H1 (cell line): ENCODE results near the gene VSTM2B. TPM values are rescaled to one million over a fixed set of nuclear protein-coding genes. Genes with fewer than 3 reads are reported as not detected.
A peak's percentile ranks its signal among the peaks of the same experiment; 100 is the strongest.

Source experiments
- CREB1 ChIP-seq: IDR thresholded peaks from 2 replicates; pipeline ENCODE4 v1.6.1; 2012; ENCODE audit warnings: inconsistent platforms
- JUN ChIP-seq: IDR thresholded peaks from 2 replicates; pipeline ENCODE4 v1.6.1; 2011; ENCODE audit warnings: low read depth, mild to moderate bottlenecking, improper control_type of control experiment, low read length
- POU5F1 ChIP-seq: IDR thresholded peaks from 2 replicates; pipeline ENCODE4 v1.6.1; 2011; ENCODE audit warnings: low read depth, mild to moderate bottlenecking, low read length, moderate library complexity
- RXRA ChIP-seq: IDR thresholded peaks from 2 replicates; pipeline ENCODE4 v1.6.1; 2011; ENCODE audit warnings: low read depth, mild to moderate bottlenecking, low read length, moderate library complexity; ENCODE audit not compliant: insufficient read depth
- SIX5 ChIP-seq: IDR thresholded peaks from 2 replicates; pipeline ENCODE4 v1.6.1; 2011; ENCODE audit warnings: mild to moderate bottlenecking, low read depth, low read length
- SRF ChIP-seq: IDR thresholded peaks from 2 replicates; pipeline ENCODE4 v1.6.1; 2011; ENCODE audit warnings: mild to moderate bottlenecking, low read depth, low read length, moderate library complexity
- polyA plus RNA-seq, 7 experiments: library from polyadenylated mRNA; depleted of rRNA in 3 of 7; stranded (reverse) in 5 of 7; unstranded in 2 of 7; fragments of >200 nt in 5 of 7; fragments of 200-250 nt in 2 of 7; gene quantifications; 1 replicate in 5 of 7; 2 replicates in 1 of 7; 4 replicates in 1 of 7; pipeline versions ENCODE4 v1.2.1 to v1.2.3, GENCODE V29; 2011 to 2013; ENCODE audit warnings: missing spikeins in 2 of 7, mixed read lengths in 2 of 7
- total RNA-seq: library from RNA; stranded (reverse); fragmentation: NEBNext Ultra II Directional; extraction: Animal tissue kit (Norgen Biotek cat#: 25700); gene quantifications from 2 replicates; pipeline ENCODE4 v1.2.1, GENCODE V29; 2021
- TF ChIP-seq, protein P1 (sequence below): IDR thresholded peaks from 2 replicates; pipeline ENCODE4 v1.6.1; 2011; ENCODE audit warnings: low read length, improper control_type of control experiment

The VSTM2B gene
- total and polyA plus RNA-seq, 2 of the 8 experiments (the other 6 are each of a cell fraction or from before 2014, with no cell fraction given): 0.82 to 1.5 TPM

DNA sequence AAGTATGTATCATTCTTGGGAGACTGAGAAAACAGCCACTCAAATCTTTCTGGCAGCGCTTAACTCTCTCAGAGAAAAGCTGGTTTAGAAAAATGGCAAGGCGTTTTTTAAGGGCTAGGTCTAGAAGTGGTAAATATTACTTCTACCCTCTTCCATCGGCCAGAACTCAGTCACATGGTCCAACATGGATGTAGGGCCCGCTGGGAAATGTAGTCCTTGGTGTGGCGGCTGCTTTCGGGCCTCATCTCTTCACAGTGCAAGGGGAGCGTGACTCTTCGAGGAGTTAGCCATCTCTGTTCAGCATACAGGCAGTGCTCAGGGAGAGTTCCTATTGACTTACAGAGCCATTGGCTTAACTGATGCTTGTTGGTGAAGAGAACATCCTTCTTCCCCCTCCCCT, 6.3 kb downstream of the VSTM2B start (continued):
- no peak for TF ChIP-seq SRF
- TF ChIP-seq POU5F1: no peak
- peak; percentile 58 for TF ChIP-seq SIX5
- TF ChIP-seq JUN: no peak
- no peak for TF ChIP-seq RXRA
- no peak for TF ChIP-seq CREB1
- TF ChIP-seq, protein P1, sequence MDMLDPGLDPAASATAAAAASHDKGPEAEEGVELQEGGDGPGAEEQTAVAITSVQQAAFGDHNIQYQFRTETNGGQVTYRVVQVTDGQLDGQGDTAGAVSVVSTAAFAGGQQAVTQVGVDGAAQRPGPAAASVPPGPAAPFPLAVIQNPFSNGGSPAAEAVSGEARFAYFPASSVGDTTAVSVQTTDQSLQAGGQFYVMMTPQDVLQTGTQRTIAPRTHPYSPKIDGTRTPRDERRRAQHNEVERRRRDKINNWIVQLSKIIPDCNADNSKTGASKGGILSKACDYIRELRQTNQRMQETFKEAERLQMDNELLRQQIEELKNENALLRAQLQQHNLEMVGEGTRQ: peak; percentile 70
